ENCODE results near the gene SCN7A.

- TF ChIP-seq, protein P1, sequence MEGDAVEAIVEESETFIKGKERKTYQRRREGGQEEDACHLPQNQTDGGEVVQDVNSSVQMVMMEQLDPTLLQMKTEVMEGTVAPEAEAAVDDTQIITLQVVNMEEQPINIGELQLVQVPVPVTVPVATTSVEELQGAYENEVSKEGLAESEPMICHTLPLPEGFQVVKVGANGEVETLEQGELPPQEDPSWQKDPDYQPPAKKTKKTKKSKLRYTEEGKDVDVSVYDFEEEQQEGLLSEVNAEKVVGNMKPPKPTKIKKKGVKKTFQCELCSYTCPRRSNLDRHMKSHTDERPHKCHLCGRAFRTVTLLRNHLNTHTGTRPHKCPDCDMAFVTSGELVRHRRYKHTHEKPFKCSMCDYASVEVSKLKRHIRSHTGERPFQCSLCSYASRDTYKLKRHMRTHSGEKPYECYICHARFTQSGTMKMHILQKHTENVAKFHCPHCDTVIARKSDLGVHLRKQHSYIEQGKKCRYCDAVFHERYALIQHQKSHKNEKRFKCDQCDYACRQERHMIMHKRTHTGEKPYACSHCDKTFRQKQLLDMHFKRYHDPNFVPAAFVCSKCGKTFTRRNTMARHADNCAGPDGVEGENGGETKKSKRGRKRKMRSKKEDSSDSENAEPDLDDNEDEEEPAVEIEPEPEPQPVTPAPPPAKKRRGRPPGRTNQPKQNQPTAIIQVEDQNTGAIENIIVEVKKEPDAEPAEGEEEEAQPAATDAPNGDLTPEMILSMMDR (IDR thresholded peaks at IDR 0.05; ENCODE audit: low read depth, low read length) = no peak
- TF ChIP-seq EZH2phosphoT487 (IDR thresholded peaks at IDR 0.05; ENCODE audit: low read depth) = no peak
Observed at GRCh38 chr2:166373951-166374350, 120.1 kb downstream of the SCN7A start.

All from OCI-LY3 (cell line).